Measurements from ENCODE around the gene SCTR.

Gene SCTR

GRCh38 chr2:119442850-119443249 is 81.4 kb downstream of the SCTR start:
- no peak for DNase-seq (ENCODE audit: low read depth)

GRCh38 chr2:119442226-119442619 is 82.1 kb downstream of the SCTR start:
- DNase-seq (ENCODE audit: low read depth): no peak

GRCh38 chr2:119441376-119442225 is 82.7 kb downstream of the SCTR start:
- DNase-seq (ENCODE audit: low read depth): no peak

- DNase-seq (ENCODE audit: low read depth): no peak
Measured at GRCh38 chr2:119440873-119441272, 83.4 kb downstream of the SCTR start.

GRCh38 chr2:119440501-119440870 is 83.8 kb downstream of the SCTR start:
- no peak for DNase-seq (ENCODE audit: low read depth)

GRCh38 chr2:119439574-119440500 is 84.4 kb downstream of the SCTR start:
- DNase-seq (ENCODE audit: low read depth): no peak

GRCh38 chr2:119438726-119439284 is 85.5 kb downstream of the SCTR start:
- no peak for DNase-seq (ENCODE audit: low read depth)

GRCh38 chr2:119438128-119438656 is 86.1 kb downstream of the SCTR start:
- DNase-seq (ENCODE audit: low read depth): no peak

- DNase-seq (ENCODE audit: low read depth): no peak
Measured at GRCh38 chr2:119436993-119437772, 87.1 kb downstream of the SCTR start.

- no peak for DNase-seq (ENCODE audit: low read depth)
Measured at GRCh38 chr2:119435953-119436297, 88.4 kb downstream of the SCTR start.

GRCh38 chr2:119435081-119435952 is 89.0 kb downstream of the SCTR start:
- DNase-seq (ENCODE audit: low read depth): no peak

- DNase-seq (ENCODE audit: low read depth): no peak
Measured at GRCh38 chr2:119434664-119435063, 89.6 kb downstream of the SCTR start.

- DNase-seq (ENCODE audit: low read depth): no peak
Measured at GRCh38 chr2:119433636-119434327, 90.5 kb downstream of the SCTR start.

GRCh38 chr2:119432851-119433522 is 91.3 kb downstream of the SCTR start:
- DNase-seq (ENCODE audit: low read depth): no peak

GRCh38 chr2:119431976-119432850 is 92.1 kb downstream of the SCTR start:
- DNase-seq (ENCODE audit: low read depth): no peak

- DNase-seq (ENCODE audit: low read depth): no peak
Measured at GRCh38 chr2:119431155-119431975, 92.9 kb downstream of the SCTR start, which contains the start of gene TMEM37. Gene TMEM37 (plus strand): TSS chr2:119431854. CDS start chr2:119431904, 50 bp downstream.

- DNase-seq (ENCODE audit: low read depth): no peak
Measured at GRCh38 chr2:119430023-119430498, 94.2 kb downstream of the SCTR start.
